Stimulated activated CD8-positive, alpha-beta memory T cell treated with anti-CD3 and anti-CD28 coated beads, Interleukin-12 subunit alpha, Interleukin-12 subunit beta, amount 100 ng/mL, for 4 hours (primary cell): ENCODE data around the gene TECRL.

Source experiments
- DNase-seq: peaks from one replicate; pipeline ENCODE4 v3.0.0-alpha.2; 2020; ENCODE audit warnings: low read depth

Gene TECRL

GRCh38 chr4:64409300-64409699 is at the start of gene TECRL:
TECRL (minus strand) TSS chr4:64409450; CDS start chr4:64409351, 99 bp downstream.
- no peak for DNase-seq

DNA sequence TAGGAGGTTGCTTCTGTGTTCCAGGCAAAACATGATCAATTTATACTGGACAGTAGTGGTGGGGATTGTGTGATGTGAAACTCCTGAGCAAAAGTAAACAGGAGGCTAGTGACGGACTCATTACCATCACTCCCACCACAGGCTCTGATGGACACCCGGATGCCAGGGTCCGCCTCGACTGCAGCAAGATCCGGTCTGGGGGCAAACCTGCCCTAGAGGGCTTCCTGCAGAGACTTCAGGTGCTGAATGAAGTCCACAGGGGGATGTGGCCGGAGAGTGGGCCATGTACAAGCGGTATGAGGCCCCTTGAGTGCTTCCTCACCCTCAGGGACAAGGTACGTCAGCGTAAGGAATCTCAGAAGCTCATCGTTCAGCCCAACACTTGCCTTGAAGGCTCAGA is 23.4 kb upstream of the TECRL start:
- no peak for DNase-seq

DNA sequence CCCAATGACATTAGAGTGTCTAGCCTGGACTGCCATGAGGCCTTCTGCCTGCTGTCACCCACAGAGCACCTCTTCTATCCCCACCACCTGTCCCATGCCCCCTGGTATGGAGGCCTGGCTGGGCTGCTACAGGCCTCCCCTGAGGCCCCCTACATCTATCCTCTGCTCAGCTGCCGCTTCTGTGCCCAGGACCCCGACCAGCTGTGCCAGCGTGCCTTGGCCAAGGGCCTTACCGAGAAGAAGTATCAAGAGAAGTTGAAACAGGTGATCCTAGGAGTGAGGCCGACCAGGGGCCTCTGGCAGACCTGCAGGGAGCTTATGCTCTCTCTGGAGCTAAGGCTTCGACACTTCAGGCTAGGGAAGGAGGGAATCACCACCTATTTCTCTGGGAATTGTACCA is 21.7 kb upstream of the TECRL start:
- DNase-seq, result no peak

DNA sequence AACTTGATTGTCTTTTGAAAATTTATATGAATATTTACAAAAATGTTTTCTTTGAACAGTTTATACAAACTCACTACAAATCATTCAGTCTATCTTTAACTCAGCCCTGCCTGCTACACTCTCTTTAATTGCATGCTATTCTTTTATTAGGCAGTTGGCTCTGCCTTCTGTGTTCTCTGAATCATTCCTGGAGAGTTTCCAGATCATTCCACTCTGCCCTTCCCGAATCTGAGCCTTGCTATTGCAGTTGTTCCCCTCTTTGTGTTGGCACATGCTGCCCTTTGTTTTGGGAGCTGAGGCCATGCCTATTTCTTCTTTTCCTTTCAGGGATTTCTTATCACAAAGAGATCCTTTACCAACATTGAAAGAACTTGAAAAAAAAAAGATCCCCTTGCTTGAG is 8.7 kb upstream of the TECRL start:
- DNase-seq, result no peak

DNA sequence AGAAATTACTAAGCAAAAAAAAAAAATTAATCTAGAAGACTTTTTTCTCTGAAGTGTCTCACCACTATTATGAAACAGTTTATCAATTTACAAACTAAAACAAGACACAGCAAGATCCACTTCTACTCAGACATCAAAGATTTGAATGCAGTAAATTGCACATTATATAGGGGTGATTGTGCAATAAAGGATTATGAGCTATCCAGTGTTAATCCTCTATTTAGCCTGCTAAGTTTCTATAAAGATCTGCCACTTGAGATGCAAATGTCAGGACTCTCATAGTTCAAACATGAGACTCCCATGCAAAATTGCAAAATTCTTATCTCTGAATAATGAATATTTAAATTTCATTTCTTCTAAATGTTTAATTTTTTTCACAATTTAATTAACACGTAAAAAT is 2.2 kb downstream of the TECRL start:
- DNase-seq, result no peak

- DNase-seq, result no peak
These were observed 3.5 kb downstream of the TECRL start for GRCh38 chr4:64405761-64406160.

DNA sequence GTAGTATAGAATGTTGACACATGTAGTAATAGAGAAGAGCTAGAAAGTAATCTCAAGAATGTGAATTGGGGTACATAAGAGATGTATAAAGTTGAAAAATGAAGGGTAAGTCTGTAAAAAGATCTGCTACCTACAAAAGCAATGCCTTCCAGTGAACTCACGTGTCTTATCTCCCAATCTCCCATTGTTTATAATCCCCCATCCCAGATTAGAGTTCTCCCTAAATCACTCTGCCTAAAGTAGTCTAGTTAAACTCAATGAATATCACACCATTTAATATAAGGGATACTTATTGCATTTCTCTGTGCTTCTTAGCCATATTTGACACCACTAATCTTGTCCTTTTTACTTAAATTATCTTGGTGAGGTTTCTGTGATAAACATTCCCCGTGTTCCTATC is 6.6 kb downstream of the TECRL start:
- no peak for DNase-seq

DNA sequence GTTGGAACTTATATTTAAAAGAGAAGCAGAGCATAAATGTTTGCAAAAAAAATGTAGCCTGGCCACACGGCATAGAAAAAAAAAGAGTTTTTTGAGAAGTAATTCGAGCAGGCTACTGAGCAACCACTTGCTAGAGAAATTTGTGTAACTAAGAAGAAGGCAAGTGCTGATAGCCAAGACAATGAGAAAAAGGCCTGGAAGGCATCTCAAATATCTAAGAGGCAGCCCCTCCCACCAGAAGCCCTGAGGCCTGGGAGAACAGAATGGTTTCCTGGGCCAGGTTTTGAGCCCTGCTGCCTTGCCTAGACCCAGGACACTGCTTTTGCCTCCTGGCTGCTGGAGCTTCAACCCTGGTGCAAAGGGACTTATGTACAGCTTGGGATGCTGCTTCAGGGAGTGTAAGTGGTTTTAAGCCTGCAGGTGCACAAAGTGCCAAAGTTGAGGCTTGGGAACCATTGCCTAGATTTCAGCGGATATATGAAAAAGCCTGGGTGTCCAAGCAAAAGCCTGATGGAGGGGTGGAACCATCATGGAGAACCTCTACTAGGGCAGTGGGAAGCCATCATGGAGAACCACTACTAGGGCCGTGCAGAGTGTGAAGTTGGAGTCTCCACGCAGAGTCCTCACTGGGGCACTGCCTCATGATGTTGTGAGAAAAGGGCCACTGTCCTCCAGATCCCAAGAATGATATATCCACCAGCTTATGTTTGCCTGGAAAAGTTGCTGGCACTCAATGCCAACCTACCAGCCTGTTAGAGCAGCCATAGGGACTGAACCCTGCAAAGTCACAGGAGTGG is 9.7 kb downstream of the TECRL start:
- no peak for DNase-seq

- no peak for DNase-seq
These were observed 14.8 kb downstream of the TECRL start for GRCh38 chr4:64394469-64394868.

DNA sequence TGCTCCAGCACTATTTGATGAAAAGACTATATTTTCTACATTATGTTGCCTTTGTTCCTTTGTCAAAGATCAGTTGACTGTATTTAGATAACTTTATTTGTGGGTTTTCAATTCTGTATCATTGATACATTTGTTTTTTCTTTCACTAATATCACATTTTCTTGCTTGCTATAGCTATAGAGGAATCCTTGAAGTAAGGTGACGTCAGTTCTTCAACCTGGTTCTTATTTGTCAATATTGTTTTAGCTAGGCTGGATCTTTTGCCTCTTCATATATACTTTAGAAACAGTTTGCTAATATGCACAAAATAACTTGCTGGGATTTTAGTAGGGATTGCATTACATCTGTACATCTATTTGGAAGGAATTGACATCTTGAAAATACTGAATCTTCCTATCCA is 21.0 kb downstream of the TECRL start:
- no peak for DNase-seq

DNA sequence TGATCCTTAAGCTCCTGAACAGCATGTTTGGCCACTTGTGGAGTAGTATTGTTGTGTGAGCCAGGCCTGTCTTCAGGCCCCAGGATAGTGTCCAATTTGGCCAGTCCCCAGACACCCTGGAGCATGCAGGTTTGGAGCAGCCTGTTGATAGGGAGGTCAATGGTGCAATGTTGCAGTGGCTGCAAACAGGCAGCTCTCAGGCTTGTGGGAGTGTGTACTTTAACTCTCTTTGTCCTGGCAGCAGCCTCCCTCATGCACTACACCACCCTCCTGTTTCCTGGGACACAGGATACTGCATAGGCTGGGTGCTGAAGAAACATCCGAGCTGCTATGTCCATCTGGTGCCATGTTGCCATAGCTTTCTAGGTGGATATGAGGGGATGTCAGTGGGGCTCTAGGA is 24.0 kb downstream of the TECRL start:
- no peak for DNase-seq

- no peak for DNase-seq
These were observed 24.7 kb downstream of the TECRL start for GRCh38 chr4:64384237-64385203.

GRCh38 chr4:64368741-64369140 is 40.5 kb downstream of the TECRL start:
- no peak for DNase-seq

DNA sequence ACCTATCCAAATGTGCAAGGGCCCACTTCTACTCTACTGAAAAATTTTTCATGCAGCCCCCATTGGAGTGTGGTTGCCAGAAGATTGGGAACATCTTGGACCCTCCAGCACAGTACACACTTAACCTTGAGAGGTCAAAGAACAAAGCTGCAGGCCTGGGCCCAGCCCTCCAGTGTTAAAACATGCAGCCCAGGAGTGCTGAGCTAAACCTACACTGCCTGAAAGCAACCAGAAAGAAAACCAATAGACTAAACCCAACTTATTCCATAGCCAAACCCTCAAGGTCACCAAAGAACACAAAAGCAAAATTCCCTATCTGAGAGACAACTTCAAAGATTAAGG is 47.9 kb downstream of the TECRL start:
- no peak for DNase-seq

- no peak for DNase-seq
These were observed 48.4 kb downstream of the TECRL start for GRCh38 chr4:64360664-64361398.

DNA sequence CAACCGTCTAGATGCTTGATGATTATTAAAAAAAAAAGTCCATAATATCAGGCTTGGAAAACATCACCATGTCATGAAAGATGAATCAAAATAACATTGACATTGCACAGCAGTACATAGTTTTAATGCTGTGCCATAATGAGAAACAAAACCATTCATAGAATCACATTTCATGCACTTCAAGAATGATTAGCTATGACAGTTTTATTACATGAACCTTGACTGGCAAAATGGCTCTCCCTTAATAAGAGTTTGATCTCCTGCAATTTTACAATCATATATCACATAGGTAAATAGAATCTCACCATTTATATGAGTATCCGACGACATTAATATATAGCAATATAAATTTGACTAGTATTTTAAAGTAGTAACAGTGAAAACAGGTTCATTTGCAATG is 49.8 kb downstream of the TECRL start:
- no peak for DNase-seq

DNA sequence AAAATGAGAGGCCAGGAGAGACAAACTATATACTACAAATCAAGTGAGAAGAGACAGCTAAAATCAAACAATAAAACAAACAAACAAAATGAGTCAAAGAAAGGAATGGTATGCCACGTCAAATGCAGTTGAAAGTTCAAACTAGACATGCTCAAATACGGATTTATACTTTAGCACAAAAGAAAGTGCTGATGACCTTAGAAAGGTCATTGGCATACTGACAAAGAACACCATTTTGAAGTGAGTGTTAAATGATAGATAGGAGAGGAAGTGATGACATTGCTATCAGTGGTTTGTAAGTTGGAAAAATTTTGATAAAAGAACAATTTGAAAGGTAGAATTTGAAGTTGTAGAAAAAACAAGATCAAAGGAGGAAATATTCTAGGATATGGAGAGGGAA is 55.3 kb downstream of the TECRL start:
- DNase-seq, result no peak

GRCh38 chr4:64341711-64342110 is 67.5 kb downstream of the TECRL start:
- DNase-seq, result no peak

DNA sequence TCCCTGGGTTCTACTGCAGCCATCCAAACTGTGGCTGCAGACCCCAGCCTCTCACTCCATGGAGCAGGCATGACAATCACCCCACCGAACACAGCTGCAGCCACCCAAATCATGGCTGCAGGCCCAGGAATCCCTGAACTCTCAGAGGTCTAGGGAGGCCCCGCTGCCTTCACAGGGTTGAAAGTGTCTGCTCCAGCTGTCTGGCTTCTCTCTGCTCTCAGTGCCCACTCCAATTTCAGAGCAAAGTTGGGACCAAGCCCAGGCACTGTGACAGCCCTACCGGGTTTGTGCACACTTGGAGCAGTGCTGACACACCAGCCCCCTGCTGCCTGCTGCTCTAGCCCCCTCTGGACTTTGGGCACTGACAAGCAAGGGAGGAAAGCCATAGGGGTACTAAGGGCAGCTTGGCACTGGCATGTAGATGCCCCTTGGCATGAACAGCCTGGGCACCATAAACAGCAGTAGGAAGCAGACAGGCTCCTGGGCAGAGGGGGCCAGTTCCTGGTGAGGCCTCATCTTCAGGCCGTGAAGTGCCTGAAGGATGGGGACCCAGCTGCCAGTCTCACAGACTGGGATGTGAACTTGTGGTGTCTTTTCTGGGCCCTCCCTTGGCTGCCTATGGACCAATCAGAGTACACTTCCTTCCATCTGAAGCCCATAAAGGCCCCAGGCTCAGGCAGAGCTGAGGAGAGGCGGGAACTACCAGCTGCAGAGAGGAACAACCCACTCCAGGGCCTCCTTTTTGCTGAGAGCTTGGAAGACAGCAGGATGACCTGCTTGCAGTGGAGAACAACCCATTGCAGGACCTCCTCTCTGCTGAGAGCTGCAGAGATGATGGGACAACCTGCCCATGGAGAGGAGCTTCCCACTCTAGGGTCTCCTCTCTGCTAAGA is 68.8 kb downstream of the TECRL start:
- DNase-seq, result no peak

DNA sequence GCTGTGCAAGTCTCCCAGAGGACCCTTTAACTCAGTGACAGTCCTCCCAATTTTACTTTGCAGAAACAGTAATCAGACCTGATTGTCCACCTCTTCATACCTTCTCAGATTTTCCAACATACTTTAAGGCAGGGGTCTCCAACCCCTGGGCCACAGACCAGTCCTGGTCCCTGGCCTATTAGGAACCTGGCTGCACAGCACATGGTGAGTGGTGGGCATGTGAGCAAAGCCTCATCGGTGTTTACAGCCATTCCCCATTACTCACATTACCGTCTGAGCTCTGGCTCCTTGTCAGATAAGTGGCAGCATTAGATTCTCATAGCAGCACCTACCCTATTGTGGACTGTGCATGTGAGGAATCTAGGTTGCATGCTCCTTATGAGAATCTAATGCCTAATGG is 74.3 kb downstream of the TECRL start:
- no peak for DNase-seq

- no peak for DNase-seq
These were observed 79.1 kb downstream of the TECRL start for GRCh38 chr4:64330143-64330542.

GRCh38 chr4:64327237-64327636 is 82.0 kb downstream of the TECRL start:
- DNase-seq, result no peak
